Measurements from ENCODE around the gene AGPAT2.
A peak's percentile ranks its signal among the peaks of the same experiment; 100 is the strongest.
"Not testable (repeated sequence)": the region's sequence is repeated elsewhere in the genome, so short reads cannot be mapped to it uniquely, and the experiment has no call there.

Gene AGPAT2

DNA sequence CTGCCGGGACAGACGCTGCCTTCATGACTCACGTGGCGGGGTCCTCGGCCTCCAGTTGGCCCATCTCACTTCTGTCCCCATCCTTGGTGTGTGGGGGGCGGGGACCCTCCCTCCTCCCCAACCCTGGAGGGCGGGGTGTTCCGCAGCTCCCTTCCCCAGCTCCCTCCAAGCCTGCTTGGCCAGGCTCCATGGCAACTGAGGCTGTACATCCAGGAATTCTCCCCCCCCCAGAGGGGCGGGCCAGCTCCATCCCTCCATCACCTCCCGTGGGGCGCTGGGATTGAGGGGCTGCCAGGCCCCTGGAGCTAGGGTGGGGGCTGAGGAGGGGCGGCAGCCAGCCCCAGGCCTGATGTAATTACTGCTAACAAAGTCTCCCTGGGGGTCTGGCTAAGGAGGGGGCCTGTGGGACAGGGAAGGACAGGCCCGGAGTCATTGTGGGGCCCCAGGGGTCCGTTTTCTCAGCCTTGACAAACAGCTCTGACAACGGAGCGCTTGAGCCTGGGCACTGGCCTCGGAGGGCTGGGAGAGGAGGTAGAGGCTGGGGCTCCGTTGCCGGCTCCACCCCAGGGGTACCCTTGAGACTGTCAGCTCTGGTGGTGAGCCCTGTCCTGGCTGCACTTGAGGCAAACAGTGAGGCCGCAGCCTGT lies 33.1 kb upstream of the AGPAT2 start:
- no peak for DNase-seq

DNA sequence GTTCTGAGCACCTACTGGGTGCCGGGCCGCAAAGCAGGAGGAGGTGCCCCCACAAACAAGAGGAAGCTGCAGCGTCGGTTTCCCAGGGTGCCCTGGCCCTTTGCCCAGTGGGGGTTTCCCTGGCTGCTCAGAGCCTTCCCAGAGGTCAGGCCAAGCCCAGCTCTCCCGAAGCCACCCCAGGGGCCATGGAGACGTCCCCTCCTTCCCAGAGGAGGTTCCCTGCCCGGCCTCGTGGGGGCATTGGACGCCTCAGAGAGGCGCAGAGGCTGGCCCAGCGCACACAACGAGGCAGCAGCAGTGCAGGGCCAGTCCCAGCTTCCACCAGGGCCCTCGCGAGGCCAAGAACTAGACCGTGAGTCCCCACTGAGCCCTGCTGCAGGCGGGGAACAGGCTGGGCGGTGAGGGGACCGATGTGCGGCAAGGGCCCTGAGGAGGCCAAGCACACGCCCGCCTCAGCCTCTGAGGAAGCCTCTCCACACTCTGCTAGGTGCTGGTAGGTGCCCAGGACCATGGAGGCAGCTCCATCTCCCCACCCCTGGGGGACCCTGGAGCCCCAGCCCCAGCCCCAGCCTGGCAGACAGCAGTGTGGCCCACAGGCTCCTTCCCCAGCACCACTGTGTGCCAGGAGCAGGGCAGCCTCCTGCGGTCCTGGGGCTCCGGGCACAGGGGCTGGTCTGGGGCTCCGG lies 32.1 kb upstream of the AGPAT2 start:
- DNase-seq, result no peak

DNA sequence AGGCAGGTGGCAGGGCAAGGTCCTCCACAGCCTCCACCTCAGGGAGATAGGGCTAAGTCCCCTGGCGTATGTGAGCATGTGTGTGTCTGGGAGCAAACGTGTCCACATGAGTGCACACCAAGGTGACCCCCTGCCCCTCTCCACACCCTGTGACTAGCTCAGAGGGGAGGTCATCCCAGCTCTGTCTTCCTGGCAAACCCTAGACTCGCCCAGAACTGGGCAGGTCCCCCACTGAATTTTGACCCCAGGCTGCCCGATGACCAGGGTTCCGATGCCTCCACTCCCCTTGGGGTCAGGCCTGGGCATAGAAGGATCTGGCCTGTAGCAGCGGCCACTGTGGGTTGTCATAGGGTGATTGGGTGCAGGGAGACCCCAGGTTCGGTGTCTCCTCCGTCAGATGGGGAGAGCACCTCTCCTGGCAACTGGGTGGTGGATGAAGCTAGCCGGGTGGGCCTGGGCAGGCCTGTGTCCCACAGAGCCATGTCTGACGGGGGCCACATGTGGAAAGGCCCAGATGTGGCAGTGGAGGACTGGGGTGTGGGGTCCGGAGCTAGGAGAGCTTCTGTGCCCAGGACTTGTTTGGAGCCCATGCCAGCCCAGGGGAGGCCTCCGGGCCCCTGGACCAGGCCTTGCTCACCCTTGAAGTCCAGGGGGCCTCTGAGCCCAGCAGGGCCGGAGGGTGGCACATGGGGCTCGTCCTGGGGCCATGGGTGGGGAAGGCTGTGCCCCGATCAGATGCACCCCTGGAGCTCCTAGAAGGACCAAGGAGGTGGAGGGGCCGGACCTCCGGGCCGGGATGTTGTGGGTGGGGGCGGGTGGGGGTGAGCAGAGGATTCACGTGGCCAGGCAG lies 31.3 kb upstream of the AGPAT2 start:
- no peak for DNase-seq

DNA sequence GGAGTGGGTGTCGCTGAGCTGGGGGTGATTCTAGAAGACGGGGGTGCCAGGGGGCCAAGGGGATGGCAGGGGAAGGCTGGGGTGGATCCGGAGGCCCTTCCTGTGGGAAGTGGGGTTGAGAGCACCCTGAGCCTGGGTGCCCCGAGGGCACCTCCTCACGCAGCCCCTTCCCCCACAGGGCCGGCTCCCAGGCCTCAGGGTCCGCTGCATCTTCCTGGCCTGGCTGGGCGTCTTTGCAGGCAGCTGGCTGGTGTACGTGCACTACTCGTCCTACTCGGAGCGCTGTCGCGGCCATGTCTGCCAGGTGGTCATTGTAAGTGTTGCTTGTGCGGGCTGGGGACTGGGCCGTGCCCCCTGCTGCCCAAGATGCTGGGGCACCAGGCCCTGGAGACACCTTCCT lies 30.1 kb upstream of the AGPAT2 start:
- DNase-seq, result no peak

DNA sequence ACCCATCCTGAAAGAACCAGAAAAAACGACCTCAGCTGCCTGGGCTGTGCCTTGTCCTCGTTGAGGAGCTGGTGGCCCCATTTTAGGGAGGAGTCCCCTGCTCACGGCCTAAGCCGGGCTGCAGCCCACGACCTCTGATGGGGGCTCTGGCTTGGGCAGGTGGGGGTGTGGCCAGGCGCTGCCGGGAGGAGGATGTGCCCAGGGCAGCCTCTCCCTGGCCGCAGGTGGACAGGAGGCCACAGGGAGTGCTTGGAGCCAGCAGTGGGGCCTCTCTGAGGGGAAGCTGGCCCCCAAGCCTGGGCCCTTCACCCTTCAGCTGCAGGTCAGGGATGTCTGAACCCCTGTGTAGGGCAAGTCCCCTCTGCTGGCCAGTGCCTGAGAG lies 27.6 kb upstream of the AGPAT2 start:
- no peak for DNase-seq

DNA sequence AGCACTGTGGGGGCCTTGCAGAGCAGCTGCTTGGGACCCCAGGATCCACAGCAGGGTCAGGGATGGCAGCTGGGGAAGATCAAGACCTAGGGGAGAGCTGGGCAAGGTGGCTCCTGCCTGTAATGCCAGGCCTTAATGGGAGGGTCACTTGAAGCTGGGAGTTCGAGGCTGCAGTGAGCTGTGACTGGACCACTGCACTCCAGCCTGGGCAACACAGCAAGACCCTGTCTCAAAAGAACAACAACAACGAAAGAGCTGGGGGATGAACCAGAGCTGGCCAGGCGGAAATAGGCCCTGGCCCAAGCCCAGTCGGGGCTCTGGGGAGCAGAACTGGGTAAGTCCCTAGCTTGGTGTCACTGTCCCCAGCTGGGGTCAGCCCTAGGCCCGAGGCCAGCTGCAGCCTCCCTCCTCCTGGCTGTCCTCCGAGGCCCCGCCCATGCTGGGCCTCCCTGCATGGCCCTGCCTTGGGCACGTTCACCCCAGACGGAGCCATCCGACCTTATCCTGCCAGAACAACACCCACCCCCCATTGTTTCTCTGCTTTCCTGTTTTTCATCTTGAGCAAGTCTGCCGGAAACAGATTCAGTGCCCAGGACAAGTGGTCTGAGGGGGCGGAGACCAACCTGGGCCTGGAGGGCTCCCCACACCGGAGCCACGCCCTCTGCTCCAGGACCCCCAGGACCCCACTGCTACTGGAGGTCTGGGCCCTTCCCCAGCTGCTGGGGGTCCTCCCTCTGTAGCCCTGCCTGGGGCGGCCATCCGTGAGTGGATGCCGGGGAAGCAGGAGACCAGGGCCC lies 27.0 kb upstream of the AGPAT2 start:
- DNase-seq, result no peak

DNA sequence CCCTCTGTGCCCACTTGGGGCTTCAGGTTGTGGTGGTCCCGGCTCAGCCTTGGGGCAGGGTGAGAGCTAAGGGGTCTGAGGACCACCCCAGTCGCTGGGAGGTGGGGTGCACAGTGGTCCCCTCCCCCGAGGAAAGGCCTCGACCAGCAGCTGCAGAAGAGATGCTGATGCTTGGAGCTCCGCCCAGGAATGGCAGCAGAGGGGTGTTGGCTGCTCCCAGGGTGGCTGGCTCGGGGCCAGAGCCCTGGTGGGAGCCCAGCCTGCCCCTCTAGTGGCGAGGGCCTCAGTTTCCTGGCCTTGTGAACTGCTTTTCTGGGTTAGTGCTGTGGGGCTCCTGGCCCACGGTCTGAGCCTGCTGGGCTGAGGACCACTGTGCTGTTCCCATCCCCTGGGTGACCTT lies 26.3 kb upstream of the AGPAT2 start:
- no peak for DNase-seq

DNA sequence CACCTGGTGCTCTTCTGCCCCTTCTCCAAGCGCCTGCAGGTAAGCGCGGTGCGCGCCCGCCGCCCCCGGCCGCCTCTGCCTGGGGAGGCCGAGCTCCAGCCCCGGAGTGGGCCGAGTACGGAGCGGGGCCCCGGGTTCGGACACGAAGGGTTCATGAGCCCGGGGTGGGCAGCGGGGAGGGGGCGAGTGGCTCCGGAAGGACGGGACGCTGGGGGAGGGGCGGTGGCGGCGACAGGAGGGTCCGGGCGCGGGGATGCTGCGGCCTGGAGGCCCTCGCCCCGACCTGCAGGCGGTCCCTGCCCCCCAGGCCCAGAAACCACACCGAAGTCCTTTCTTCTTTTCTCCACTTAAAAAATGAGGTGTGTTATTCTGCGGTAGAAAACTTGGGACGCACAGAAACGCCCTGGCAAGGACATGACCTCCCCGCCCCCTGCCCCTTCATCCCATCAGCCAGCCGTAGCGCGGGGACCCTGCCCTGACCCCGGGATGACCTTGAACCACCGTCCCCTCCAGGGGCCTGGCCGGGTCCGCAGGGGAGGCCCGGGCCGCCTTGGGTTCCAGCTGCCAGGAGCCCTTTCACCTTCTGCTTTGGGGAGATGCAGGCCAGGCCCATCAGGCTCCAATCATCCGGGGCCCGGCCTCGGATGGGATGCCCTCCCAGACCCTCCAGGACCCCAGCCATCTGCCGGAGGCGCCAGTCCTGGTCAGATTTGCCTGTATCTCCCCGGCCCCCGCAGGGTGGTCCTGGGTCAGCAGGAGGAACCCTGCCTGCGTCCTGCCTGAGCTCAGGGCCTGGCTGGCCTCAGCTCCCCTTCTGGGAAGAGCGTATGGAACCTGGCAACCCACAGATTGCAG lies 25.7 kb upstream of the AGPAT2 start:
- no peak for DNase-seq

DNA sequence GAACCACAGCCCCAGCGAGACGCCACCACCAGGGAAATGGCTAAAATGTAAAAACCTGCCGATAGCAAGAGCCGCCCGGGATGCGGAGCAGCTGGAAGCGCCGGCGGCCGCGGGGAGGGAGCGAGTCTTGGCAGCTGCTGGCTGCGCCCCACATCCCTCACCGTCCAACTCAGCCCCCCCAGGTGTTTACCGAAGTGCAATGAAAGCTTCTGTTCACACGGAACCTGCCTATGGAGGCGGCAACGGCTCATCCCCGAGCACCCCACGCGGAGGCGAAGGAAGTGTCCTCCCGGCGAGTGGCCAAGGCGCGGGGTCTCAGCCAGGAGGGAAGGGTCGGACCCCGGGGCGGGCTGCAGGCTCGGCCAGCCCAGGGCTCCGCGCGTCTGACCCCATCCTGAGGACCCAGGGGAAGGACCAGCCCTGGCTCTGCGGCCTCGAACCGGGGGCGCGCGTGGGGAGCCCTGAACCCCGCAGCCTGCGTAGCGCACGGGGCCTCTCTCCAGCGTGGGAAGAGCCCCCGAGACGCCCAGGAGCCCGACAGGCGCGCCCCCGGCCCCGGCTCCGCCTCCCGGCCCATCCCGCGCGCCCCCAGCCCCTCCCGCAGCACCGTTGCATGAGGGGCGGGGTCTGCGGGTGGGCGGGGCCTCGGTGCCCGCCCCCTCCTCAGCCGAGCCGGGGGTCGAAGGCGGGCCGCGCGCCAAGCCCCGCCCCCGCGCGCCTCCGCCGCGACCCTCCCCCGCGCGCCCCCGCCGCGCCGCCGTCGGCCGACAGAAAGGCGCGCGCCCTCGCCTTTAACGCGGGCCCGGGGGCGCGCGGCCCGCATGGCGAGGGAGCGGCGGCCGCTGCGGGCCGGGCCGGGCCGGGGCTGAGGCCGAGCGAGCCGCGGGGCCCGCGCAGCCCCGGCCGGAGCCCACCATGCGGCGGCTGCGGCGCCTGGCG lies 24.8 kb upstream of the AGPAT2 start, which contains the start of gene DIPK1B:
Gene DIPK1B, plus strand, starts transcription at position 822 of the 939 bp plus-strand sequence. Its CDS starts 94 bp downstream, at position 916.
- peak; percentile 28 for DNase-seq

DNA sequence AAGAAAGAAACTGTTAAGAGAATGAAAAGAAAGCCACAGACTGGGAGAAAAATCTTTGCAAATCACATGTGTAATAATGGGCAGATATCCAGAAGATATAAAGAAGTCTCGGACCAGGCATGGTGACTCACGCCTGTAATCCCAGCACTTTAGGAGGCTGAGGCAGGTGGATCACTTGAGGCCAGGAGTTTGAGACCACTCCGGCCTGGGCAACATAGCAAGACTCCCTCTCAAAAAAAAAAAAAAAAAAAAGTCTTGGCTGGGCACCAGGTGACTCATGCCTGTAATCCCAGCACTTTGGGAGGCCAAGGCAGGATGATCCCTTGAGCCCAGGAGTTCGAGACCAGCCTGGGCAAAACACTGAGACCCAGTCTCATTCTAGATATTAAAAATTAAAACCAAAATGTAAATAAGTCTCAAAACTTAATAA lies 24.0 kb upstream of the AGPAT2 start:
- DNase-seq, result not testable (repeated sequence)

DNA sequence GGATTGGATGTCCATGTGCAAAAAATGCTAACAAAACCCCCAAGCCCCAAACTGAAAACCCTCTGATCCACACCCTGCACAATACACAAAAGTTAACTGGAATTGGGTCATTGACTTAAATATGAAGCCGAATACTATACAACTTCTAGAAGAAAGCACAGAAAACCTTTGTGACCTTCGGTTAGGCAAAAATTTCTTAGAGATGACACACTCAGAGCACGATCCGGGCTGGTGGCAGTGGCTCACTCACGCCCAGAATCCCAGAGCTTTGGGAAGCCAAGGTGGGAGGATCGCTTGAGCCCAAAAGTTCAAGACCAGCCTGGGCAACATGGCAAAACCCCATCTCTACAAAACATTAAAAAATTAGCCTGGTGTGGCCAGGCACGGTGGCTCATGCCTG lies 23.3 kb upstream of the AGPAT2 start:
- DNase-seq, result no peak

DNA sequence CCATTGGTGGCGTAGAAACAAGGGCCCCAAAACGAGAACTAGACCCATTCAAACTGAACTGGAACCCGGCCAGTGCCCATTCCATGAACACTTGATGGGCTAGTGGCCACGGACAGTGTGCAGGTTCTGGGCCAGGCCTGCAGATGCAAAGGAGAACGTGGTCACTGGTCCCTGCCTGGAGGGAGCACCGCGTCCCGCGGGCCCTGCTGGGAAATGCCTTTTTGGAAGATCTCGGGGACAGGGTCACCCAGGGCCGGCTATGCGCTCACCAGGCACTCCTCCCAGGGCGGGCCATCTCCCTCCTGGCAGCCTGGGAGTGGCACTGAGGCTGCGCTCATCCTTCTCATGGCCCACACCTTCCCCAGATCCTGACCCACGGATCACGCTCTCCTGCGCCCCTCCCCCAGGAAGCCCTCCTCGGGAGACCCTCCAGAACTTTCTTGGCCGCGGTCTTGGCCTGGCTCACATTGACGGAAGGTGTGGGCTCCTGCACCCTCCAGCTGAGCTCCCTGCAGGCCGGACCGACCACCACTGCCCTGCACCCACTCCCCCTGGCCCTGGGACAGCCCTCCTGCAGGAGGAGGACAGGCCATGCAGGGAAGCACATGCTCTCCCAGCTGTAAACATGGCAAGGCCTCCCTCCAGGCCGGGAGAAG lies 22.3 kb upstream of the AGPAT2 start:
- DNase-seq, result no peak

DNA sequence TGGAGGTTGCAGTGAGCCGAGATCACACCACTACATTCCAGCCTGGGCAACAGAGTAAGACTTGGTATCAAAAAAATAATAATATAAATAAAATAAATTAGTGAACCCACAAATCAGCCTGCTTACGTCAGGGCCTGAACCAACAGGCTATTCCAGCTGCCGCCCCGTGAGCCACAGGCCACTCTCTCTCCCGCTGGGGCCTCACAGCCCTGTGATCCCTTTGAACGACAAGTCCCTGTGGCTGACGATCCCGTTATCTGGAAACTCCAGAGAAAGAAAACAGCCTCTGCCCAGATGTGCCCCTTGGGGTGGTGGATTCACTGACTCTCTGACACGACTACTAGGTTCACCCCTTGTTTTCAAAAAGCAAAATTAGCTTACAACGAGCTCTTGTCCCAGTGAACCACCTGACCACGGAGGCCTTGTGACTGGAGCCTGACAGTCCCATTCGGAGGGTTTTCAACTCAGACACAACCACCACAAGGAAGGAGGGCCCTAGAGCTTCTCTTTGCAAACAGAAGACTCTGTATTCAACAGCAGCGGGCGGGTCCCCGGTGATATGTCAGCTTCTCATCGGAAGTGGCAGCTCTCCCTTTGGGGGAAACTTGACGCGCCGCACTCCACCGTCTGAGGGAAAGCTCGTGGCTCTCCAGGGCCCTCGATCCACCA lies 20.7 kb upstream of the AGPAT2 start:
- DNase-seq, result no peak

DNA sequence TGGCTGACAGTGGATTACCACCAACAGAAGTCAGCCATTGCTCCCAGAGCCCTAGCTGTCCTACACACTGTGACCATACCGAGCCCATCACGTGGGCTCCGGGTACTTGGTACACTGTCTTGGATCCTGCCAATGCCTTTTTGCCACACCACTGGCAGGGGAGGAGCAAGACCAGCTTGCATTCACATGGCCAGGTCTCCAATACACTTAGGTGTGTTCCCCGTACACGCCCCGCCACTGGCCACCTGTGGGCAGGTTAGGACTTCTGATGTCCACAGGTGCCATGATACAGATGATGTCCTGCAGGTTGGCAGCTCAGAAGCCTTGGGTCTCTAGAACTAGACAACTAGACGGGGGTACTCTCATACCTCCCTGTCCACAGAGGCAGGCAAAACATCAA lies 19.8 kb upstream of the AGPAT2 start:
- no peak for DNase-seq

DNA sequence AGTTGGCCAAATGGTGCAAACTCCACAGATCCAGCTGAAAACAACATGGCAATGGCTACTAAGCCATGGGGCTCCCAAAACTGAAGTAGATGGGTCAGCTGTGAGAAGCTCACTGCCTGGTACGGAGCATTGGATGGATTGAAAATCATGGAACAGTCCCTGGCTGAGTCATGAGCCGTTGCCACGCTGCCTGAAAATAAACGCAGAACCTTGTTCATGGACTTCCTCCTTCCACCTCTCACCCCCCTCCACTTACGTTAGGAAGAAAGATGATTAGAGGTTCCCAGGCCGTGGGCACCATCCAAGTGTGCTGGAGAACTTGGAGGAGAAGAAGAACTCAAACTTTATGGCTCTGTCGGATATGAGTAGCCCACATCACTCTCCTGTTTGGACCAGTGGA lies 18.3 kb upstream of the AGPAT2 start:
- no peak for DNase-seq

DNA sequence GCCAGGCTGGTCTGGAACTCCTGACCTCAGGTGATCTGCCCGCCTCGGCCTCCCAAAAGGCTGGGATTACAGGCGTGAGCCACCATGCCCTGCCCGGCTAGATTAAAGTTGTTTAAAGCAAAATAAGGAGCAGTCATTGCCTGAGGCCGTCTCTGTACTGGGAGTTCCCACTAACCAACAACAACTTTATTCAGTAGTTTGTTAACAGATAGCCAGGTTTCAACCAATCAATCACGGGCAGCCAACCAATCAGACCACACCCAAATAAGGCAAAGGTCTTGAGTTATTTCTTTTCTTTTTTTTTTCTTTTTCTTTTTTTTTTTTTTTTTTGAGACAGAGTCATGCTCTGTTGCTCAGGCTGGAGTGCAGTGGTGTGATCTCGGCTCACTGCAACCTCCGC lies 17.5 kb upstream of the AGPAT2 start:
- DNase-seq, result not testable (repeated sequence)

DNA sequence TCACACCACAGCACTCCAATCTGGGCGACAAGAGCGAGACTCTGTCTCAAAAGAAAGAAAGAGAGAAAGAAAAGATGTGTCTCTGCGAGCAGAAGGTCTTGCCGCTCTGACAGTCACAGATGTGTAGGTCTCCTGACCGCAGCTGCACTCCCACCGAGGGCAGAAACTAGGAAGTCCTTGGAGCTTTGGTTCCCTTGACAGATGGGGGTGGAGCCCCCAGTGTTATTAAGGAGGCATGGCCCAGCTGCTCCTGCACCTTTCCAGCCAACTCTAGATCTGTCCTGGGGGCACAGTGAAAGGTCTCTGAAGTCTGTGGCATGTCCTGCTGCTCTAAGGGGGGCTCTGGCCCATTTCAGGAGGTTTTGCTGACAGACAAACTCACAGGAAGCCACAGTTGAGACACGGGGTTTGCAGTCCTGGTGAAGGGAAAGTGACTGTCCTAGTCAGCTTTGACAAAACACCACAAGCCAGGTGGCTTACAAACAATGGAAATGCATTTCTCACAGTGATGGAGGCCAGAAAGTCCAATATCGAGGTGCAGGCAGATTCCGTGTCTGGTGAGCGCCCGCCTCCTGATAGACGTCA lies 16.1 kb upstream of the AGPAT2 start:
- DNase-seq, result no peak

DNA sequence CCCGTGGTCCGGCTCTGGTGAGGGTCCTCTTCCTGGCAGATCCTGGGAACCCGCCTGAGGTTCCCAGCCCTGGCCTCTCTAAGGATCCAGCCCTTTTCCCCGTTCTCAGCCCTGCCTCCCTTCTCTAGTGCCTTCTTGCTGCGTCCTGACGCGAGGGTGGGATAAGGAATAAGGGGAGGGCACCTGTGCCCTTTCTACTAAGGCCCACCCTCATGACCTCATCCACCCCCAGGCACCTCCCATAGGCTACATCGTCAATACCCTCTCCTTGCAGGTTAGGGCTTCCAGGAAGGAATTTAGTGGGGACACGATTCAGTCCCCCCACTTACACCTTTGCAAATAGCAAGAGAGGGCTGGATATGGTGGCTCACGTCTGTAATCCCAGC lies 14.4 kb upstream of the AGPAT2 start:
- no peak for DNase-seq

DNA sequence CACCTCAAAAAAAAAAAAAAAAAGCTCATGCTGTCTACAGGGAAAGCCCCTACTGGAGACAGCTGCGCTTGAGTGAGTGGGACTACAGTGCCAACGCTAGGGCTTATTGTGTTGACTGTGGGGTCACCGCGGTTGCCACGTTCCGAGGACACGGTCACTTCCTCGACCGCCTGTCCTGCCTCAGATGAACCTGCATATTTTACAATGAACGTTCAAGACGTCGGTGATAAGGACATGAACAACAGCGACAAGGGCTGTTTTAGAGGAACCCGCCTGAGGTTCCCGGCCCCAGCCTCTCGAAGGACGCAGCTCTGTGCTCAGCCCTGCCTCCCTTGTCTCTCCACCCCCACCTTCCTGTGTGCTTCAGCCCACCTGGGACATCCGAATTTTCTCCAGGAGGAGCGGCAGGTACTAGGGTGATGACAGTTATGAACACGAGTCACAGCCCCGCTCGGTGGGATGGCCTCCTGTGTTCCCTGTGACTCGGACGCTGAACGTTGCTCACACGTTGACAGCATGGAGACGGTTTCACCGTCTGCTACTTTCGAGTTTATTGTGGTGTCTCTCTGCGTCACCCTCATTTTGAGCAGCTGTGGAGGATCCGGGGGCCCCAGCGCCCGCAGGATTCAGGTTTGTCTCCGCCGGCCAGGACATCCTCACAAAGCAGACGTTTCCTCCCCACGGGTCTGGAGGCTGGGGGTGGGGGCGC lies 13.9 kb upstream of the AGPAT2 start:
- DNase-seq, result peak; percentile 33

Data from CD4-positive, alpha-beta T cell treated with Interleukin-6 for 4 hours (primary cell).